Heart right ventricle (tissue), 16 donors: ENCODE results near the gene ZNF385A. TPM values are rescaled to one million over a fixed set of nuclear protein-coding genes. Genes with fewer than 3 reads are reported as not detected.

ENCODE experiments used
- ATAC-seq, 8 donors: fragments of 200-7000 bp; cut with Tn5 transposase; one replicate each; pipeline ENCODE4 v1.9.1; 2020; ENCODE audit warnings: mild to moderate bottlenecking in 8 of 8, moderate library complexity in 8 of 8, moderate number of reproducible peaks in 1 of 8
- DNase-seq, 2 donors: peaks; one replicate each; pipeline ENCODE4 v3.0.0-alpha.2; 2020
- H3K27ac ChIP-seq, 10 donors: fragments of 200-600 bp; sonication (generic) in 2 of 10; one replicate each; pipeline versions ENCODE4 v1.5.0 to v1.8.0; 2020 to 2022; ENCODE audit warnings: mild to moderate bottlenecking in 3 of 10
- H3K27me3 ChIP-seq, 7 donors: fragments of 200-600 bp; one replicate each; pipeline ENCODE4 v1.8.0; 2021 to 2022; ENCODE audit warnings: mild to moderate bottlenecking in 2 of 7
- H3K36me3 ChIP-seq, 9 donors: fragments of 200-600 bp; sonication (generic) in 1 of 9; one replicate each; pipeline versions ENCODE4 v1.5.0 to v1.8.0; 2020 to 2022; ENCODE audit warnings: mild to moderate bottlenecking in 2 of 9
- H3K4me1 ChIP-seq, 9 donors: fragments of 200-600 bp; sonication (generic) in 1 of 9; one replicate each; pipeline versions ENCODE4 v1.5.0 to v1.8.0; 2020 to 2022; ENCODE audit warnings: mild to moderate bottlenecking in 4 of 9
- H3K4me3 ChIP-seq, 10 donors: fragments of 200-600 bp; sonication (generic) in 2 of 10; one replicate each; pipeline versions ENCODE4 v1.5.0 to v1.8.0; 2020 to 2022; ENCODE audit warnings: mild to moderate bottlenecking in 7 of 10, moderate library complexity in 2 of 10
- H3K9me3 ChIP-seq, 11 donors: fragments of 200-600 bp in 10 of 11; sonication (generic) in 2 of 11; one replicate each; pipeline versions ENCODE4 v1.5.0 to v1.8.0; 2013 to 2022; ENCODE audit warnings: mild to moderate bottlenecking in 2 of 11, control low read depth in 1 of 11, moderate library complexity in 1 of 11
- CTCF ChIP-seq, 9 donors: fragments of 200-600 bp; sonication (generic) in 2 of 9; IDR thresholded peaks; one replicate each; pipeline versions ENCODE4 v1.5.0 to v1.8.0; 2021 to 2022; ENCODE audit warnings: antibody characterized with exemption in 9 of 9, mild to moderate bottlenecking in 5 of 9, moderate library complexity in 1 of 9
- WGBS, 2 donors: extraction: QIAGEN DNeasy Blood & Tissue Kit; methylation state at CpG; one replicate each; pipeline ENCODE4 v1.1.7; 2013; ENCODE audit warnings: inconsistent platforms in 1 of 2; 5-methylcytosine and 5-hydroxymethylcytosine counted together
- intact Hi-C, 10 donors: fragments of 100-400 bp; cut with DNase I; formaldehyde crosslinking; loops; one replicate each; pipeline versions ENCODE4 v1.11.1 to v1.14.2; 2022
- polyA plus RNA-seq, 2 donors: library from polyadenylated mRNA; stranded (reverse); fragments of 200-250 nt; gene quantifications; one replicate each; pipeline ENCODE4 v1.2.3, GENCODE V29; 2013
- total RNA-seq, 10 donors: library from RNA; stranded (reverse); fragmentation: NEBNext Ultra II Directional in 3 of 10; extraction: Animal tissue kit (Norgen Biotek cat#: 25700) in 3 of 10; gene quantifications; one replicate each; pipeline versions ENCODE4 v1.2.1 to v1.2.4, GENCODE V29; 2021 to 2023
- donor health status: Arrhythmogenic right ventricular cardiomyopathy.
- donor health status: ischemic (EF 13 %, LVEDD 7.1; RV severe dilation, severe dysfunction).
- donor health status: healthy with polysubstance abuse.
- donor health status: DM: no; HTN: yes; CAD: no.
- donor health status: DM: no; HTN: no; CAD: no.
- donor health status: ischemic (EF 25% LVEDD 6.9; RV normal size, moderate dysfunction).
- donor health status: ischemic (EF 25% LVEDD 5.7; RV mildly dilated, moderate dysfunction).
- donor health status: healthy.
- donor health status: DM: yes; HTN: yes; CAD: no.
- donor health status: Ischemic cardiomyopathy.
- donor health status: ischemic (EF 35%, LVEDD 5.7; RV mildly dilated, moderate dysfunction).
- donor health status: nonischemic (EF 11% LVEDD 7.7; RV severe dilation, severe dysfunction).
- donor health status: DM: yes; HTN: yes; CAD: no.
- donor health status: PGD.
- donor health status: ischemic (EF 29% LVEDD 5.4; RV normal size, mild dysfunction).
- donor health status: nonischemic (EF 23%, LVEDD 6.1; RV moderate dilation, normal function).

ZNF385A gene
- total and polyA plus RNA-seq, 12 donors = 3.8 to 19.1 (median 5.8) TPM

DNA sequence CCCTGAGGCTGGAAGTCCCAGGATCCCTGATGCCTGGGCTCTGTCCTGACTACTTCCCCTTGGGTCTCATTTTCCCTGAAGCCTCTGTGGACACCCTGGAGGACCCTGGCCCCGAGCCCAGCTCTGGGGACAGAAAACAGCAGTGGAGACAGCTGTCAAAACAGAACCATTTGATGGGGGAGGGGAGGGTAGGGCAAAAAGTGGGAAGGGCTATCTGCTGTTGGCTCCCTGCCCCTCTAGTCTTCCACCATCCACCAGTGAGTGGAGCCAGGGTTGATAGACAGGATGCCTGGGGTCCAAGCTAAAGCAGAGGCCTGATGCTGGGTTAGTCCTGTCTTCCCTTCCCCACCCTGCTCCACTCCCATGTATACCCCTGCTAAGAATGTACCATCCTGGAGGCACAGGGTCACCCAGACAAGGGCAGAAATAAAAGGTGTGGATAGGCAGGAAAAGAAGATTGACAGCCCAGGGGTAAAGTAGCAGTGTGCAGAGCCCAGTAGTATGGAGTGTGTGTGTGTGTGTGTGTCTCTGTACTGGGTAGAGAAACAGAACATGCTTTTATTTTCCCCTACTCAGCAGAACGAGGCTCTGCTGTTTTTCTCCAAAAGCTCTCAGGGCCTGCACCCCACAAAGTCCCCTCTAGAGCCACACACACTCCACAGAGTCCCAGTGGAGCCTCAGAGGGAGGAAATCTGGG is 9.8 kb downstream of the ZNF385A start:
- H3K4me1 ChIP-seq = peaks cover 21 to 92% (median 68%) of the 10 kb centered on the region in 9 donors
- DNase-seq (peak; percentile 59 to 72), ATAC-seq (peak in 1 of 8 donors; percentile 18)
- TF ChIP-seq CTCF (IDR thresholded peaks at IDR 0.05) = no peak
- H3K27ac ChIP-seq = peak overlapping the region in 9 of 10 donors; percentile 27 to 77 (median 58)
- no peaks in the 10 kb centered on the region for H3K27me3 ChIP-seq
- peaks cover 0 to 28% (median 0%) of the 10 kb centered on the region in 9 donors for H3K36me3 ChIP-seq
- intact Hi-C loops = loop anchor here in 1 of 10 donors (10.0 kb wide), 1 partner anchor 370 kb away; the partner anchor contains the start of genes HOXC8 and HOXC9
- H3K9me3 ChIP-seq = no peaks in the 10 kb centered on the region
- H3K4me3 ChIP-seq = no peak overlapping the region
- WGBS, 2 donors = 37 to 43% methylated on average over 2 of the region's 2 CpGs

- Histone ChIP-seq H3K4me3 (no peak overlapping the region), H3K27me3 (no peaks in the 10 kb centered on the region), H3K4me1 (peaks cover 21 to 94% (median 72%) of the 10 kb centered on the region in 9 donors), H3K27ac (peak overlapping the region in 9 of 10 donors; percentile 27 to 77 (median 58)), H3K36me3 (peaks cover 0 to 28% (median 0%) of the 10 kb centered on the region in 9 donors), H3K9me3 (no peaks in the 10 kb centered on the region)
- intact Hi-C loops = loop anchor here in 1 of 10 donors (10.0 kb wide), 1 partner anchor 369 kb away; the partner anchor contains the start of genes HOXC8 and HOXC9
- 94 to 97% methylated on average over 10 of the region's 10 CpGs for WGBS, 2 donors
- no peak for TF ChIP-seq CTCF (IDR thresholded peaks at IDR 0.05)
- ATAC-seq (peak in 1 of 8 donors; percentile 6), DNase-seq (no peak)
These were observed 10.6 kb downstream of the ZNF385A start for GRCh38 chr12:54373649-54374561.

- Histone ChIP-seq H3K36me3 (peaks cover 0 to 28% (median 0%) of the 10 kb centered on the region in 9 donors), H3K27me3 (no peaks in the 10 kb centered on the region), H3K27ac (peak overlapping the region in 8 of 10 donors; percentile 62 to 86 (median 76)), H3K9me3 (no peaks in the 10 kb centered on the region), H3K4me1 (peaks cover 21 to 93% (median 78%) of the 10 kb centered on the region in 9 donors), H3K4me3 (no peak overlapping the region)
- ATAC-seq (no peak), DNase-seq (no peak)
- 57 to 61% methylated on average over 8 of the region's 8 CpGs for WGBS, 2 donors
- intact Hi-C loops = loop anchor here in 1 of 10 donors (10.0 kb wide), 1 partner anchor 367 kb away; the partner anchor contains the start of genes HOXC8 and HOXC9
- TF ChIP-seq CTCF (IDR thresholded peaks at IDR 0.05) = no peak
These were observed 12.3 kb downstream of the ZNF385A start for GRCh38 chr12:54372113-54372806.
